Tibial nerve (tissue), 3 donors: Measurements from ENCODE around the gene SCN3B.

ENCODE experiments used
- POLR2A ChIP-seq, 2 donors: fragments of 450-650 bp; IDR thresholded peaks; one replicate each; pipeline ENCODE4 v1.6.1; 2017; ENCODE audit warnings: antibody characterized with exemption in 2 of 2, mild to moderate bottlenecking in 2 of 2, moderate library complexity in 2 of 2
- TF ChIP-seq, protein P1 (sequence below), 5 experiments: fragments of 200-600 bp in 3 of 5; fragments of 450-650 bp in 2 of 5; sonication (generic) in 3 of 5; IDR thresholded peaks; one replicate each; pipeline ENCODE4 v1.5.1; 2016 to 2019; ENCODE audit warnings: antibody characterized with exemption in 5 of 5, mild to moderate bottlenecking in 3 of 5, moderate library complexity in 2 of 5

DNA sequence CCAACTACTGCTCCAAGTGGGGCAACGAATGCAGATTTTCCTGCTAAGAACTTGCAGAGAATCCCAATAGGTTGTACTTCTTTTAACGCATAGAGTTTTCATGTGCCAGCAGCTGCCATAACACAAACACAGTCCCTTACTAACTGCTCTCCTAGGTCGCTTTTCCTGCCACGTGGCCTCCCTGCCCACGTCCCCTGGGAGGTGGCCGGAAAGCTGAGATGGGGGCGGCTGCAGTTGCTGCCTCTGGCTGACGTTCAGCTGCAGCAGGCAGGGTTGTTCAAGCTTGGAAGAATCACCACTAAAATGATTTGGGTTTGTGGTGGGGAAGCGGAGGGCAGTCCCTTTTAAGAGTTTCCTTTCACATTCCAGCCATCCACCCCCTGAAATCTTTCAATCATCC, 47.7 kb upstream of the SCN3B start:
- TF ChIP-seq, protein P1, sequence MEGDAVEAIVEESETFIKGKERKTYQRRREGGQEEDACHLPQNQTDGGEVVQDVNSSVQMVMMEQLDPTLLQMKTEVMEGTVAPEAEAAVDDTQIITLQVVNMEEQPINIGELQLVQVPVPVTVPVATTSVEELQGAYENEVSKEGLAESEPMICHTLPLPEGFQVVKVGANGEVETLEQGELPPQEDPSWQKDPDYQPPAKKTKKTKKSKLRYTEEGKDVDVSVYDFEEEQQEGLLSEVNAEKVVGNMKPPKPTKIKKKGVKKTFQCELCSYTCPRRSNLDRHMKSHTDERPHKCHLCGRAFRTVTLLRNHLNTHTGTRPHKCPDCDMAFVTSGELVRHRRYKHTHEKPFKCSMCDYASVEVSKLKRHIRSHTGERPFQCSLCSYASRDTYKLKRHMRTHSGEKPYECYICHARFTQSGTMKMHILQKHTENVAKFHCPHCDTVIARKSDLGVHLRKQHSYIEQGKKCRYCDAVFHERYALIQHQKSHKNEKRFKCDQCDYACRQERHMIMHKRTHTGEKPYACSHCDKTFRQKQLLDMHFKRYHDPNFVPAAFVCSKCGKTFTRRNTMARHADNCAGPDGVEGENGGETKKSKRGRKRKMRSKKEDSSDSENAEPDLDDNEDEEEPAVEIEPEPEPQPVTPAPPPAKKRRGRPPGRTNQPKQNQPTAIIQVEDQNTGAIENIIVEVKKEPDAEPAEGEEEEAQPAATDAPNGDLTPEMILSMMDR (IDR thresholded peaks at IDR 0.05): no peak
- no peak for TF ChIP-seq POLR2A (IDR thresholded peaks at IDR 0.05)
